Gastrocnemius medialis (tissue), 4 donors: ENCODE data around the gene GNAI2.

Experiments used
- POLR2A ChIP-seq, 2 donors: fragments of 450-650 bp; IDR thresholded peaks; one replicate each; pipeline ENCODE4 v1.6.1; 2017; ENCODE audit warnings: antibody characterized with exemption in 2 of 2, mild to moderate bottlenecking in 2 of 2, moderate library complexity in 2 of 2
- TF ChIP-seq, protein P1 (sequence below), 5 experiments: fragments of 450-650 bp in 3 of 5; fragments of 200-600 bp in 2 of 5; sonication (generic) in 2 of 5; IDR thresholded peaks in 4 of 5; conservative IDR thresholded peaks in 1 of 5; 1 replicate in 4 of 5; 2 replicates in 1 of 5; pipeline ENCODE4 v1.5.1; 2016 to 2019; ENCODE audit warnings: antibody characterized with exemption in 5 of 5, mild to moderate bottlenecking in 3 of 5, moderate library complexity in 3 of 5

DNA sequence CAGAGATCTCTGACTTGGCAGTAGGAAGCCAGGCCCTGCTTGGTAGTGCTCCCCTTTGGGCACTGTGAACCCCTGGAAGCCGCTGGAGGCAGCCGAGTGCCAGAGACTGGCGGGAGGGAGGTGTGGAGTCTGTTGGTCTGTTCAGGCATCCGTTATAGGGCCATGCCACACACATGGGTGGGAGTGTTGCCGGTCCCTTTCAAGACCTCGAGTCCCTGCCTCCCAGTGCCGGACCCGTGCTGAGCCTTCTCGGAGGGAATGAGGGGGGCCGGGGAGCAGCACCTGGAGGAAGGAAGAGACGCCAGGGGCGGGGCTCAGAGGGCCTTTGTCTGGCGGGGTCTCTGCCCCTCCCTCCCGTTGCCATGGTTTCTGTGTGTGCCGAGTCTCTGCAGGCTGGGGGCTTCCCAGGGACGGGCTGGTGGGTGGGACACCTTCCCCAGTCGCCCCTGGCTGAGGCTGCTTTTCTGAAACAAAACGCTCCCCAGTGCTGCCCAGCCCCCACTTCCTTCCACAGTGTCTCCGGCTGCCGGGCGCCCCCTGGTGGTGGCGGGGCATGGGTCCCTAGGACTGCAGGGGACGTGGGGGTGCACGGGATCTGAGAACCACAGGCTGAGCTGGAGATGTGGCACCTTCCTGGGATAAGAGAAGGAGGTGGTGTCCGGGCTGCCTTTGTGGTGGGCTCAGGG is 10.0 kb downstream of the GNAI2 start:
- TF ChIP-seq, protein P1, sequence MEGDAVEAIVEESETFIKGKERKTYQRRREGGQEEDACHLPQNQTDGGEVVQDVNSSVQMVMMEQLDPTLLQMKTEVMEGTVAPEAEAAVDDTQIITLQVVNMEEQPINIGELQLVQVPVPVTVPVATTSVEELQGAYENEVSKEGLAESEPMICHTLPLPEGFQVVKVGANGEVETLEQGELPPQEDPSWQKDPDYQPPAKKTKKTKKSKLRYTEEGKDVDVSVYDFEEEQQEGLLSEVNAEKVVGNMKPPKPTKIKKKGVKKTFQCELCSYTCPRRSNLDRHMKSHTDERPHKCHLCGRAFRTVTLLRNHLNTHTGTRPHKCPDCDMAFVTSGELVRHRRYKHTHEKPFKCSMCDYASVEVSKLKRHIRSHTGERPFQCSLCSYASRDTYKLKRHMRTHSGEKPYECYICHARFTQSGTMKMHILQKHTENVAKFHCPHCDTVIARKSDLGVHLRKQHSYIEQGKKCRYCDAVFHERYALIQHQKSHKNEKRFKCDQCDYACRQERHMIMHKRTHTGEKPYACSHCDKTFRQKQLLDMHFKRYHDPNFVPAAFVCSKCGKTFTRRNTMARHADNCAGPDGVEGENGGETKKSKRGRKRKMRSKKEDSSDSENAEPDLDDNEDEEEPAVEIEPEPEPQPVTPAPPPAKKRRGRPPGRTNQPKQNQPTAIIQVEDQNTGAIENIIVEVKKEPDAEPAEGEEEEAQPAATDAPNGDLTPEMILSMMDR (IDR thresholded peaks at IDR 0.05 in 4 of 5, conservative IDR thresholded peaks at IDR 0.05 in 1 of 5) = peak; percentile 95 to 100 (median 99)
- TF ChIP-seq POLR2A (IDR thresholded peaks at IDR 0.05) = no peak
